ENCODE data around the gene FAM171A2. TPM values are rescaled to one million over a fixed set of nuclear protein-coding genes. Genes with fewer than 3 reads are reported as not detected.

Gene FAM171A2
- total RNA-seq, 1 experiment from 2014 or later, result 0.30 TPM

DNA sequence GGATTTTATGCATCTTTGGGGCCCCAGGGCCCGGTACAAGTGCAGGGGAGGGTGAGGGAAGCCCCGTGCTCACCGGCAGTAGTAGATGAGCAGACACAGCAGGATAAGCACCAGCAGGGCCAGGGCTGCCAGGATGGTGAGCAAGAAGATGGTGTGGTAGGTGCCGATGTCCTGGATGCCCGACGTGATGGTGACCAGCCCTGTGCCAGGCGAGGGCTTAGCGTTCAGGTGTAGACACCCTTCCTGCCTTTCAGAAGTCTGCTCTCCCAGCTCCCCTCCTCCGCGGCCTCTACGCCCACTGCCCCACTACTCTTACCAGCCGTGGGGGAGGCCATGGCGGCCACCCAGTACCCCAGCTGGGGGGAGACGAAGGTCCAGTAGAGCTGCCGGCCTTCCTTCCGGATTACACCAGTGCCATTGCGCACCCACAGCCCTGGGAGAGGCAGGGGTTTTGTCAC, 8.0 kb downstream of the FAM171A2 start:
- H3K27ac Mint-ChIP-seq (ENCODE audit: low read depth, unreplicated experiment), result no peak overlapping the region
- H3K36me3 Mint-ChIP-seq (ENCODE audit: insufficient read depth, unreplicated experiment), result peaks cover 9% of the 10 kb centered on the region
- CTCF ChIA-PET, result interaction anchor here (0.8 kb wide), 1 partner anchor 138 kb away, joined by 3 read pairs; no protein-coding TSS in a partner anchor
- BruUV-seq (replicated peaks), result no TSS peak
- H3K4me1 Mint-ChIP-seq (ENCODE audit: insufficient read depth, unreplicated experiment), result no peaks in the 10 kb centered on the region
- H3K4me3 Mint-ChIP-seq (ENCODE audit: unreplicated experiment), result no peak overlapping the region
- TF ChIP-seq, protein P1, sequence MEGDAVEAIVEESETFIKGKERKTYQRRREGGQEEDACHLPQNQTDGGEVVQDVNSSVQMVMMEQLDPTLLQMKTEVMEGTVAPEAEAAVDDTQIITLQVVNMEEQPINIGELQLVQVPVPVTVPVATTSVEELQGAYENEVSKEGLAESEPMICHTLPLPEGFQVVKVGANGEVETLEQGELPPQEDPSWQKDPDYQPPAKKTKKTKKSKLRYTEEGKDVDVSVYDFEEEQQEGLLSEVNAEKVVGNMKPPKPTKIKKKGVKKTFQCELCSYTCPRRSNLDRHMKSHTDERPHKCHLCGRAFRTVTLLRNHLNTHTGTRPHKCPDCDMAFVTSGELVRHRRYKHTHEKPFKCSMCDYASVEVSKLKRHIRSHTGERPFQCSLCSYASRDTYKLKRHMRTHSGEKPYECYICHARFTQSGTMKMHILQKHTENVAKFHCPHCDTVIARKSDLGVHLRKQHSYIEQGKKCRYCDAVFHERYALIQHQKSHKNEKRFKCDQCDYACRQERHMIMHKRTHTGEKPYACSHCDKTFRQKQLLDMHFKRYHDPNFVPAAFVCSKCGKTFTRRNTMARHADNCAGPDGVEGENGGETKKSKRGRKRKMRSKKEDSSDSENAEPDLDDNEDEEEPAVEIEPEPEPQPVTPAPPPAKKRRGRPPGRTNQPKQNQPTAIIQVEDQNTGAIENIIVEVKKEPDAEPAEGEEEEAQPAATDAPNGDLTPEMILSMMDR (IDR thresholded peaks at IDR 0.05; ENCODE audit: unreplicated experiment), result no peak
- DNase-seq (ENCODE audit: unreplicated experiment), result no peak
- intact Hi-C loops (cut with micrococcal nuclease), result no loop called here
- POLR2A ChIA-PET, result no interaction called here
- H3K9me3 Mint-ChIP-seq (ENCODE audit: unreplicated experiment), result no peaks in the 10 kb centered on the region
- H3K27me3 Mint-ChIP-seq (ENCODE audit: insufficient read depth, unreplicated experiment), result no peaks in the 10 kb centered on the region

DNA sequence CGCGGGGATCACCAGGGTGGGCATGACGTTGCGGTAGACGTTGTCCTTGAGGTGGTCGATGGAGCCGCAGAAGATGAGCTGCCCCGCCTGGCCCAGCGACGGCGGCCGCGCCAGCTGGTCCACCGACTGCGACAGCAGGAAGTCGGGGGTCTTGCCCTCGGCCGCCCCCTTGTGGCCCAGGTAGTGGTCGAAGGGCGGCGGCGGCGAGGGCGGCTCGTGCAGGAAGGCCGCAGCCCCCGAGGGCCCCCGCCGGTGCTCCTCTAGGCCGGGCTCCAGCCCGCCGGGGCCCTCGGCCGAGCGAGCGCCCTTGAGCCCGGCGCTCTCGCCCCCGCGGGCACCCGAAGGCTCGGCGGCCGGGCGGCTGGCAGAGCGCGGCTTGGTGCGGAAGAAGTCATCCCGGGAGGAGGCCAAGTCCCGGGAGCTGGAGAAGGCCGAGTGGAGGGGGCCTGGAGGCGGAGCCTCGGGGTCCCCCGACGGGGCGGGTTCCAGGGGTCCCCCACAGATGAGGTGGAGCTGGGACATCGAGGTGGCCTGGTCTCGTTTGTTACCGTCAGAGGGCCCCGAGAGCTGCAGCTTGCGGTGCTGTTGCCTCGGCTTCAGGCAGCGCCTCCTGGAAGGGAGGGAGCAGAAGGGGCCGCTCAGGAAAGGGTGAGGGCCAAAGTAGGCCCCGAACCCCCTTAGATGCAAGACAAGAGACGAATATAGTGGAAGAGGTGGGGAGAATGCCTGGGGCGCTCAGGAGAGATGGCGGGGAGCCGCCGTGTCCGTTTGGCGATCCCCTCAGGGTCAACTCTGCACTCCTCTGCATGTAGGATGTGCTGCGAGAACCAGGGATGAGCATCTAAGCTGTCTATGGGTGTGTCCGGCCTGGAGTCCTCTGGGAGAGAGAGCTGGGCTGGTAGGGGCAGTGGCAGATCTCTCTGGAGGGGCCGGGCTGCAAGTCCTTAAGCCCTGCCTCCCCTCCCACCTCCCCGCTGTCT, 8.8 kb downstream of the FAM171A2 start:
- TF ChIP-seq, protein P1 (IDR thresholded peaks at IDR 0.05; ENCODE audit: unreplicated experiment), result no peak
- Mint-ChIP-seq H3K9me3 (ENCODE audit: unreplicated experiment) (no peaks in the 10 kb centered on the region), H3K36me3 (ENCODE audit: insufficient read depth, unreplicated experiment) (peaks cover 16% of the 10 kb centered on the region), H3K4me3 (ENCODE audit: unreplicated experiment) (no peak overlapping the region), H3K27ac (ENCODE audit: low read depth, unreplicated experiment) (no peak overlapping the region), H3K4me1 (ENCODE audit: insufficient read depth, unreplicated experiment) (no peaks in the 10 kb centered on the region), H3K27me3 (ENCODE audit: insufficient read depth, unreplicated experiment) (no peaks in the 10 kb centered on the region)
- intact Hi-C loops (cut with micrococcal nuclease), result no loop called here
- ChIA-PET POLR2A (no interaction called here), CTCF (interaction anchor here (0.6 kb wide), 1 partner anchor 132 kb away, joined by 3 read pairs; no protein-coding TSS in a partner anchor)
- no TSS peak for BruUV-seq (replicated peaks)
- DNase-seq (ENCODE audit: unreplicated experiment), result no peak

DNA sequence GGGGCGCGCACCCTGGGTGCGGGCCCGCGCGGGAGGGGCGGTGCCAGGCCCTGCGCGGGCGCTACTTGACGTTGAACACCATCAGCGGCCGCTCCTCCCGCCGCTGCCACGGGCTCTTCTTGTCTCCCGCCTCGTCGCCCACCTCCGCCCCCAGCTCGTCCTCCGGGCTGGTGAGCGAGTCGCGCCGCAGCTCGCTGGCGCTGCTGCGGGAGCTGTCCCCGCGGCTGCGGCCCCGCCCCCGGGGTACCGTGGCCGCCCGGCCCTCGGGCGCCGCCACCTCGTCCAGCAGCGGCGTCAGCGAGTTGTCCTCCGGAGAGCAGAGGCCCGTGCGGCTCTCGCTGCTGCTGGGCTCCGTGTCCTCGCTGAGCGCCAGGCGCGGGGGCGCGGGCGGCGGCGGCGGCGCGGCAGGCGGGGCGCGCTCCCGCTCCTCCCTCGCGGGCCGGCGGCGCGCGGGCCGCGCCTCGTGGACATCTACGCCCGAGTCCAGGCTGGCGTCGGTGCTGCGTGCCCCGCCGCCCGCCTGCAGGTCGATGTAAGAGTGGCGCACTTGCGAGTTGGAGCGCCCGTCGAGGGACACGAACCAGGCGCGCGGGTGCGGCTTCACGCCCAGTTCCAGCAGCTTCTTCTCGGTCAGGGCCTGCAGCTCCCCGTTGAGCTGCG, 9.9 kb downstream of the FAM171A2 start:
- BruUV-seq (replicated peaks), result no TSS peak
- Mint-ChIP-seq H3K4me1 (ENCODE audit: insufficient read depth, unreplicated experiment) (no peaks in the 10 kb centered on the region), H3K4me3 (ENCODE audit: unreplicated experiment) (no peak overlapping the region), H3K9me3 (ENCODE audit: unreplicated experiment) (no peaks in the 10 kb centered on the region), H3K27me3 (ENCODE audit: insufficient read depth, unreplicated experiment) (no peaks in the 10 kb centered on the region), H3K36me3 (ENCODE audit: insufficient read depth, unreplicated experiment) (peaks cover 20% of the 10 kb centered on the region), H3K27ac (ENCODE audit: low read depth, unreplicated experiment) (no peak overlapping the region)
- intact Hi-C loops (cut with micrococcal nuclease), result no loop called here
- CTCF ChIA-PET, result interaction anchor here (0.5 to 1.1 kb wide), 5 partner anchors 9 to 1478 kb away, joined by 3 to 4 read pairs (median 3); no protein-coding TSS in a partner anchor
- no peak for DNase-seq (ENCODE audit: unreplicated experiment)
- TF ChIP-seq, protein P1 (IDR thresholded peaks at IDR 0.05; ENCODE audit: unreplicated experiment), result no peak
- POLR2A ChIA-PET, result interaction anchor here (0.7 to 1.1 kb wide), 2 partner anchors 149 to 152 kb away, joined by 3 read pairs; no protein-coding TSS in a partner anchor

Data from MCF 10A (cell line).